Gastrocnemius medialis (tissue), 4 donors: ENCODE measurements around the gene DDX39A. TPM values are rescaled to one million over a fixed set of nuclear protein-coding genes. Genes with fewer than 3 reads are reported as not detected.

Experiments
- ATAC-seq, 2 donors: fragments of 150-250 bp; one replicate each; pipeline ENCODE4 v1.9.1; 2016
- DNase-seq, 2 donors: peaks; one replicate each; pipeline ENCODE4 v3.0.0-alpha.2; 2019
- H3K27ac ChIP-seq, 4 donors: fragments of 200-600 bp; sonication (generic); 1 replicate in 1 of 4; 2 replicates in 3 of 4; pipeline ENCODE4 v1.5.1; 2016 to 2018; ENCODE audit warnings: mild to moderate bottlenecking in 2 of 4, moderate library complexity in 1 of 4
- H3K27me3 ChIP-seq, 3 donors: fragments of 200-600 bp; sonication (generic) in 2 of 3; 1 replicate in 1 of 3; 2 replicates in 2 of 3; pipeline versions ENCODE4 v1.5.1 to v1.6.0; 2016 to 2019; ENCODE audit warnings: mild to moderate bottlenecking in 1 of 3, moderate library complexity in 1 of 3
- H3K36me3 ChIP-seq, 2 donors: fragments of 200-600 bp; sonication (generic) in 1 of 2; one replicate each; pipeline ENCODE4 v1.5.1; 2017 to 2018
- H3K4me1 ChIP-seq, 2 donors: fragments of 200-600 bp; sonication (generic) in 1 of 2; one replicate each; pipeline ENCODE4 v1.5.1; 2016 to 2017; ENCODE audit warnings: mild to moderate bottlenecking in 2 of 2
- H3K4me3 ChIP-seq, 4 donors: fragments of 200-600 bp; sonication (generic) in 3 of 4; 1 replicate in 1 of 4; 2 replicates in 3 of 4; pipeline ENCODE4 v1.5.1; 2016 to 2019; ENCODE audit warnings: mild to moderate bottlenecking in 2 of 4
- H3K9me3 ChIP-seq, 3 donors: fragments of 200-600 bp; sonication (generic) in 2 of 3; 1 replicate in 1 of 3; 2 replicates in 2 of 3; pipeline ENCODE4 v1.5.1; 2016 to 2019
- CTCF ChIP-seq, 5 experiments: fragments of 450-650 bp in 3 of 5; fragments of 200-600 bp in 2 of 5; sonication (generic) in 2 of 5; IDR thresholded peaks in 4 of 5; conservative IDR thresholded peaks in 1 of 5; 1 replicate in 4 of 5; 2 replicates in 1 of 5; pipeline ENCODE4 v1.5.1; 2016 to 2019; ENCODE audit warnings: antibody characterized with exemption in 5 of 5, mild to moderate bottlenecking in 3 of 5, moderate library complexity in 3 of 5
- POLR2A ChIP-seq, 2 donors: fragments of 450-650 bp; IDR thresholded peaks; one replicate each; pipeline ENCODE4 v1.6.1; 2017; ENCODE audit warnings: antibody characterized with exemption in 2 of 2, mild to moderate bottlenecking in 2 of 2, moderate library complexity in 2 of 2
- in situ Hi-C, 4 donors: fragments of 200-750 bp; cut with MboI; loops; one replicate each; pipeline versions ENCODE4 v1.15.0 to v1.8.0; 2017; ENCODE audit warnings: low sequenced_read_pairs in 4 of 4
- intact Hi-C: fragments of 100-400 bp; cut with DNase I; formaldehyde crosslinking; loops from one replicate; pipeline ENCODE4 v1.15.1; 2023; ENCODE audit warnings: low total_unique reads
- total RNA-seq, 4 donors: library from RNA; depleted of rRNA; stranded (reverse); fragments of >200 nt; gene quantifications; one replicate each; pipeline versions ENCODE4 v1.1.0 to v1.2.3, GENCODE V29; 2016

DDX39A gene
- total RNA-seq, 4 donors from 2014 or later, result 23.9 to 59.2 (median 41.3) TPM

- Histone ChIP-seq H3K27me3 (peaks cover 0 to 6% (median 0%) of the 10 kb centered on the region in 3 donors), H3K4me1 (peaks cover 14 to 17% of the 10 kb centered on the region in 2 donors), H3K36me3 (no peaks in the 10 kb centered on the region), H3K9me3 (no peaks in the 10 kb centered on the region), H3K27ac (no peak overlapping the region), H3K4me3 (no peak overlapping the region)
- ATAC-seq (no peak), DNase-seq (no peak)
- intact Hi-C loops (loop anchor here (5.0 kb wide), 1 partner anchor 132 kb away; no protein-coding TSS in a partner anchor), in situ Hi-C loops (no loop called here)
- TF ChIP-seq CTCF (IDR thresholded peaks at IDR 0.05 in 4 of 5, conservative IDR thresholded peaks at IDR 0.05 in 1 of 5) (no peak), POLR2A (IDR thresholded peaks at IDR 0.05) (no peak)
Observed at GRCh38 chr19:14430712-14431111, 11.6 kb upstream of the DDX39A start.

GRCh38 chr19:14428882-14429416 lies 9.8 kb upstream of the DDX39A start:
- TF ChIP-seq POLR2A (IDR thresholded peaks at IDR 0.05) (no peak), CTCF (IDR thresholded peaks at IDR 0.05 in 4 of 5, conservative IDR thresholded peaks at IDR 0.05 in 1 of 5) (no peak)
- no peak for DNase-seq
- H3K9me3 ChIP-seq, result no peaks in the 10 kb centered on the region

GRCh38 chr19:14427461-14427860 lies 8.3 kb upstream of the DDX39A start:
- no peak overlapping the region for H3K27ac ChIP-seq
- H3K36me3 ChIP-seq, result no peaks in the 10 kb centered on the region
- TF ChIP-seq POLR2A (IDR thresholded peaks at IDR 0.05), result no peak
- TF ChIP-seq CTCF (IDR thresholded peaks at IDR 0.05 in 4 of 5, conservative IDR thresholded peaks at IDR 0.05 in 1 of 5), result no peak
- in situ Hi-C loops, result no loop called here
- intact Hi-C loops, result no loop called here
- ATAC-seq (no peak), DNase-seq (no peak)
- H3K27me3 ChIP-seq, result peaks cover 0 to 6% (median 0%) of the 10 kb centered on the region in 3 donors
- H3K9me3 ChIP-seq, result no peaks in the 10 kb centered on the region
- no peaks in the 10 kb centered on the region for H3K4me1 ChIP-seq
- no peak overlapping the region for H3K4me3 ChIP-seq

More at GRCh38 chr19:14428882-14429416, 9.8 kb upstream of the DDX39A start:
- Histone ChIP-seq H3K4me3 (no peak overlapping the region), H3K27me3 (peaks cover 0 to 6% (median 0%) of the 10 kb centered on the region in 3 donors), H3K36me3 (no peaks in the 10 kb centered on the region), H3K4me1 (peaks cover 3 to 4% of the 10 kb centered on the region in 2 donors), H3K27ac (no peak overlapping the region)
- intact Hi-C loops, result no loop called here
- no peak for ATAC-seq
- in situ Hi-C loops, result no loop called here

- intact Hi-C loops, result no loop called here
- TF ChIP-seq CTCF (IDR thresholded peaks at IDR 0.05 in 4 of 5, conservative IDR thresholded peaks at IDR 0.05 in 1 of 5) (no peak), POLR2A (IDR thresholded peaks at IDR 0.05) (no peak)
Observed at GRCh38 chr19:14425696-14426138, 6.6 kb upstream of the DDX39A start.

GRCh38 chr19:14418856-14419105 lies 360 bp downstream of the DDX39A start:
- Histone ChIP-seq H3K4me1 (peaks cover 18 to 20% of the 10 kb centered on the region in 2 donors), H3K27ac (peak overlapping the region; percentile 93 to 98 (median 96)), H3K27me3 (no peaks in the 10 kb centered on the region), H3K9me3 (no peaks in the 10 kb centered on the region), H3K36me3 (no peaks in the 10 kb centered on the region), H3K4me3 (peak overlapping the region; percentile 86 to 95 (median 89))
- intact Hi-C loops, result loop anchor here (1.0 kb wide), 2 partner anchors 37 to 78 kb away; partner anchors contain the start of genes ADGRE5 and GIPC1
- in situ Hi-C loops, result no loop called here
- DNase-seq, result peak in 1 of 2 donors; percentile 62
- TF ChIP-seq CTCF (IDR thresholded peaks at IDR 0.05 in 4 of 5, conservative IDR thresholded peaks at IDR 0.05 in 1 of 5) (no peak), POLR2A (IDR thresholded peaks at IDR 0.05) (no peak)
- ATAC-seq, result no peak

More at GRCh38 chr19:14425696-14426138, 6.6 kb upstream of the DDX39A start:
- Histone ChIP-seq H3K27ac (no peak overlapping the region), H3K27me3 (no peaks in the 10 kb centered on the region), H3K36me3 (no peaks in the 10 kb centered on the region), H3K4me1 (no peaks in the 10 kb centered on the region), H3K4me3 (no peak overlapping the region), H3K9me3 (no peaks in the 10 kb centered on the region)
- in situ Hi-C loops, result no loop called here
- DNase-seq (no peak), ATAC-seq (no peak)
